HG02870 (cell line): ENCODE measurements around the gene CYP1B1.

Source experiments
- ATAC-seq: cut with Tn5 transposase; IDR thresholded peaks from one replicate; pipeline ENCODE4 v1.9.1; 2021; ENCODE audit warnings: mild to moderate bottlenecking, moderate library complexity; ENCODE audit not compliant: unreplicated experiment

The CYP1B1 gene

GRCh38 chr2:38076710-38077430 is 919 bp upstream of the CYP1B1 start:
- ATAC-seq: peak; percentile 54

- peak; percentile 41 for ATAC-seq
Measured at GRCh38 chr2:38076152-38076709, 280 bp upstream of the CYP1B1 start.

GRCh38 chr2:38074764-38075506 is 1.0 kb downstream of the CYP1B1 start:
- ATAC-seq: no peak

GRCh38 chr2:38074058-38074763 is 1.7 kb downstream of the CYP1B1 start:
- no peak for ATAC-seq

GRCh38 chr2:38073211-38074057 is 2.5 kb downstream of the CYP1B1 start:
- ATAC-seq: no peak

GRCh38 chr2:38070438-38070837 is 5.5 kb downstream of the CYP1B1 start:
- ATAC-seq: no peak

- no peak for ATAC-seq
Measured at GRCh38 chr2:38068234-38068633, 7.7 kb downstream of the CYP1B1 start.

DNA sequence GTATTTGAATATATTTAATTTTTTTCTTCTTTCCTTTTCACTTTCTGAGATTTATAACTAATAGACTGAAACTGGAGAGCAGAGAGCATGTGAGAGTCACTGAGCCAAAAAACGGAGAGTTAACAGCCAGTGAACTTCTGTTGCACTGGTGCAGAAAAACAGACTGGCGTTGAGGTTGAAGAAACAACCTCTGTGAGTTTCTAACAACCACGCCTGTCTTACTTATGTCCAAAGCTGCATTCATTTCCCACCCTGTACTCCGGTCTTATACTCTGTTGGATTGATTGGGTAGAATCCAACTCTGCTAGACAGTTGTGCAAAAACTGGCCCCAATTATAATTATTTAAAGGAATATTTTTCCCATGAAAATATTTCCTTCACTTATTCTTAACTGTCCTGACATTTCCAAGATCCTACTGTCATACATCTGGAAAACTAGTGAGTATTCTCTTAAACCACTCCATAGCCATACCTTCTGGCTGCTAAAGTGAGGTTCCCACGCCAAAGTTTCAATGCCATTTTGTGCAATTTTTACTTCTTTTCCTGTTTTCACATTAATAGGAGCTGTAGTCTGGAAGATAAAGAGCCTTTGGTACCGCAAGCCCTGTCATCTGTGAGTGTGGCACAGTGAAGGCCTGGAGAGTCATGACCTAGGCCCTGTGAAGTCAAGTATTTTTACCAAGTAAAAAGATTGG is 9.4 kb downstream of the CYP1B1 start:
- ATAC-seq: no peak

GRCh38 chr2:38065502-38066135 is 10.3 kb downstream of the CYP1B1 start:
- no peak for ATAC-seq

- no peak for ATAC-seq
Measured at GRCh38 chr2:38064801-38065501, 11.0 kb downstream of the CYP1B1 start.

- ATAC-seq: no peak
Measured at GRCh38 chr2:38060236-38061018, 15.5 kb downstream of the CYP1B1 start.

GRCh38 chr2:38057651-38058410 is 18.1 kb downstream of the CYP1B1 start:
- ATAC-seq: no peak

DNA sequence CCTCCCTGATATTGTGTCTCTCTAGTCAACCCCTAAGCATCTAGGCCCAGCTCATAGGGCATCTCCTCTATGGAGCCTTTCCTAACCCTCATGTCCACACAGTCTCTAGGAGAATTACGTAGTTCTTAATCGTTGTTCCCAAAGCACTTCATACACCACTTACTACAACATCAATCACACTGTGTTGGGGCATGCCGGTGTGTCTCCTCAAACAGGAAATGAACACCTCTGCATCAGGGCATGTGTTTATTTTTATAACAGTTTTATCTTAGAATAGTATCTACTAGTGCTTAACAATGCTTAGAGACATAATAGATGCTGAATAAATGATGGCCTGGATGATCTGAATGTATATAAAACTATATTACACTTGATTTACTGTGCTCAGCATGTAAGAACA is 19.7 kb downstream of the CYP1B1 start:
- no peak for ATAC-seq

DNA sequence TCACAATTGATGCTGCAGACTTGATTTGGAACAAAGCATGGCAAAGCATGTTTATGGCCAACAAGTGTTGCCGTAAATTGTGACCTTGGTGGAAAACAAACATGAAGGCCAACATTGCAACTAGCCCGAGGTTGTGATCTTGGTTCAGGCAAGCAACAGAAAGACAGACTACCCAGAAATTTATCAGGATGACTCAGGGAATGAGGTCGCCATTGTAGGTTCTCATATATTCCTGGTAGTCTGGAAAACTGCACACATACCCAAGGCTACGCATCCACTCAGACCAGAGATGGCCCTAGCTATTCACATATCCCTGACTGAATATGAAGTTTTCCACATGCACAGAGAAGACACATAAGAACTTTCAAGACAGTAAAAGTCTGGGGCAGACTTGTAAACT is 30.1 kb downstream of the CYP1B1 start:
- no peak for ATAC-seq

GRCh38 chr2:38039121-38039910 is 36.6 kb downstream of the CYP1B1 start:
- ATAC-seq: no peak

DNA sequence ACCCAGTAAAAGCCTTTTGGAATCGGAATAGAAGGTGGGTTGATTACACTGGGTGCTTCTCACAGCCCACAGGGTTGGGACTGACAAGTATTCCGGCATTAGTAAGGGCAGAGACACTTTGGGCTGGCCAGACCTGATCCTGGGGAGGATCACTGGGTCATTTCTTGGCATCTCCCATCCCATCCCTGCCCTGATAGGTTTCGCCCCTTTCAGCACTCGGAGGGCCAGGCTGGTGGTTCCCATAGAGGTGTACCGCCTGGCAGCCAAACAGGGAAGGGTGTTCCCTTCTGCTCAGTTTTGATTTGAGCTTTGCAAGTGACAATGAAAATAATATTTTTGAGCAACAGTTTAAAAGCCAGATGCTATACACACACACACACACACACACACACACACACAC is 37.3 kb downstream of the CYP1B1 start:
- ATAC-seq: no peak
